Measurements from ENCODE around the gene PCDH20.

The PCDH20 gene

DNA sequence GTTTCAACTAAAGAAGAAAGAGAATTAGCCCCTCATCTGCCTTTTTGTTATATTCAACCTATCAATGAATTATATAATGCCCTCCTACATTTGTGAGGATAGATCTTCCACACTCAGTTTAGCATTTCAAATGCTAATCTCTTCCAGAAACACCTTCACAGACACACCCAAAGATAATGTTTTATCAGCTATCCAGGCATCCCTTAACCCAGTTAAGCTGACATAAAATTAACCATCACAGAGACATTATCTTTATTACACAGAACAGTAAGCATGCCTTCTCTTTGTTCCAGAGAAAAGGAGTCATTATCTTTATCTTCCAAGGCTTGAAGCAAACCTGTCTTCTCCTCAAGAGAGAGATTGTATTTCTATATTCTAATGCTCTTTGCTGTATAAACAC, 53.1 kb downstream of the PCDH20 start:
- DNase-seq (ENCODE audit: insufficient read length, low spot score), result no peak
- FAIRE-seq, result no peak
- TF ChIP-seq PAX5 (IDR thresholded peaks at IDR 0.05; ENCODE audit: insufficient read depth, low read length, severe bottlenecking) (no peak), POLR2A (IDR thresholded peaks at IDR 0.05; ENCODE audit: low read depth, low read length) (no peak), POLR2AphosphoS5 (IDR thresholded peaks at IDR 0.05; ENCODE audit: low read depth, low read length) (no peak), SPI1 (IDR thresholded peaks at IDR 0.05; ENCODE audit: low read depth, low read length) (no peak), TAF1 (IDR thresholded peaks at IDR 0.05; ENCODE audit: low read depth, low read length) (no peak), POU2F2 (IDR thresholded peaks at IDR 0.05; ENCODE audit: low read depth, low read length) (no peak)
